ENCODE data around the gene HOXC4.

GRCh38 chr12:54026640-54027441, 26.8 kb upstream of the HOXC4 start:
- TF ChIP-seq CTCF (IDR thresholded peaks at IDR 0.05) (no peak), POLR2A (IDR thresholded peaks at IDR 0.05; ENCODE audit: low read depth) (no peak), EP300 (IDR thresholded peaks at IDR 0.05) (no peak), POLR2AphosphoS5 (IDR thresholded peaks at IDR 0.05) (no peak)
